HG03139 (cell line): ENCODE data around the gene CXXC5.

Experiments
- ATAC-seq: cut with Tn5 transposase; IDR thresholded peaks from one replicate; pipeline ENCODE4 v1.9.1; 2021; ENCODE audit not compliant: unreplicated experiment

CXXC5 gene

GRCh38 chr5:139692679-139693308, 44.6 kb downstream of the CXXC5 start:
- ATAC-seq, result no peak

- no peak for ATAC-seq
Measured at GRCh38 chr5:139693676-139694364, 45.7 kb downstream of the CXXC5 start.

- ATAC-seq, result no peak
Measured at GRCh38 chr5:139694556-139695177, 46.5 kb downstream of the CXXC5 start.

- ATAC-seq, result no peak
Measured at GRCh38 chr5:139695178-139695573, 47.0 kb downstream of the CXXC5 start.

GRCh38 chr5:139696167-139696893, 48.2 kb downstream of the CXXC5 start:
- ATAC-seq, result no peak

GRCh38 chr5:139696894-139697658, 48.9 kb downstream of the CXXC5 start:
- ATAC-seq, result no peak

GRCh38 chr5:139698490-139699146, 50.5 kb downstream of the CXXC5 start:
- no peak for ATAC-seq

GRCh38 chr5:139699351-139699750, 51.2 kb downstream of the CXXC5 start:
- no peak for ATAC-seq

- no peak for ATAC-seq
Measured at GRCh38 chr5:139700711-139701055, 52.5 kb downstream of the CXXC5 start.

GRCh38 chr5:139701056-139701741, 53.0 kb downstream of the CXXC5 start:
- ATAC-seq, result no peak

GRCh38 chr5:139702548-139702947, 54.4 kb downstream of the CXXC5 start:
- no peak for ATAC-seq

- ATAC-seq, result no peak
Measured at GRCh38 chr5:139704748-139705147, 56.6 kb downstream of the CXXC5 start.

- ATAC-seq, result no peak
Measured at GRCh38 chr5:139705191-139705590, 57.0 kb downstream of the CXXC5 start.

GRCh38 chr5:139705655-139706587, 57.8 kb downstream of the CXXC5 start:
- ATAC-seq, result no peak

GRCh38 chr5:139707445-139708003, 59.4 kb downstream of the CXXC5 start:
- no peak for ATAC-seq

- ATAC-seq, result no peak
Measured at GRCh38 chr5:139708434-139708861, 60.3 kb downstream of the CXXC5 start.

- no peak for ATAC-seq
Measured at GRCh38 chr5:139708877-139709581, 60.9 kb downstream of the CXXC5 start.
